Activated CD8-positive, alpha-beta T cell treated with anti-CD3 and anti-CD28 coated beads for 36 hours (primary cell): ENCODE results near the gene RNF225. TPM values are rescaled to one million over a fixed set of nuclear protein-coding genes. Genes with fewer than 3 reads are reported as not detected.

Experiments
- ATAC-seq: fragments of 200-7000 bp; cut with Tn5 transposase; one replicate; pipeline ENCODE4 v1.10.0; 2021; ENCODE audit warnings: mild to moderate bottlenecking, moderate library complexity
- CTCF ChIA-PET: fragments of 350-600 bp; sonication (Branson Sonifier 250); formaldehyde crosslinking; loops from one replicate; lab custom pipeline; 2021; ENCODE audit warnings: antibody characterized with exemption; lab: Charles Lee
- POLR2A ChIA-PET: fragments of 350-600 bp; sonication (Branson Sonifier 250); formaldehyde crosslinking; loops from one replicate; lab custom pipeline; 2021; ENCODE audit warnings: antibody characterized with exemption; lab: Charles Lee
- DNase-seq: peaks from one replicate; pipeline ENCODE4 v3.0.0-alpha.2; 2020
- H3K27ac Mint-ChIP-seq: one replicate; pipeline ENCODE4 v1.8.0; 2021; ENCODE audit warnings: mild to moderate bottlenecking, mixed read lengths
- H3K27me3 Mint-ChIP-seq: one replicate; pipeline ENCODE4 v1.8.0; 2021; ENCODE audit warnings: mixed read lengths
- H3K36me3 Mint-ChIP-seq: one replicate; pipeline ENCODE4 v1.8.0; 2021; ENCODE audit warnings: low read depth, mixed read lengths
- H3K4me1 Mint-ChIP-seq: one replicate; pipeline ENCODE4 v1.8.0; 2021; ENCODE audit warnings: low read depth, mixed read lengths
- H3K4me3 Mint-ChIP-seq: one replicate; pipeline ENCODE4 v1.8.0; 2021; ENCODE audit warnings: mild to moderate bottlenecking, moderate library complexity, mixed read lengths
- H3K9me3 Mint-ChIP-seq: one replicate; pipeline ENCODE4 v1.8.0; 2021; ENCODE audit warnings: mixed read lengths
- CTCF ChIP-seq: fragments of 200-600 bp; IDR thresholded peaks from one replicate; pipeline ENCODE4 v1.8.0; 2022; ENCODE audit warnings: antibody characterized with exemption, mild to moderate bottlenecking
- intact Hi-C: fragments of 100-400 bp; cut with micrococcal nuclease; formaldehyde crosslinking; loops from one replicate; pipeline ENCODE4 v1.10.0; 2022
- total RNA-seq, 2 experiments: library from RNA; stranded (reverse); gene quantifications; one replicate each; pipeline ENCODE4 v1.2.3, GENCODE V29; 2021

Gene RNF225
- total RNA-seq, 2 experiments from 2014 or later = 0.81 to 1.1 TPM

DNA sequence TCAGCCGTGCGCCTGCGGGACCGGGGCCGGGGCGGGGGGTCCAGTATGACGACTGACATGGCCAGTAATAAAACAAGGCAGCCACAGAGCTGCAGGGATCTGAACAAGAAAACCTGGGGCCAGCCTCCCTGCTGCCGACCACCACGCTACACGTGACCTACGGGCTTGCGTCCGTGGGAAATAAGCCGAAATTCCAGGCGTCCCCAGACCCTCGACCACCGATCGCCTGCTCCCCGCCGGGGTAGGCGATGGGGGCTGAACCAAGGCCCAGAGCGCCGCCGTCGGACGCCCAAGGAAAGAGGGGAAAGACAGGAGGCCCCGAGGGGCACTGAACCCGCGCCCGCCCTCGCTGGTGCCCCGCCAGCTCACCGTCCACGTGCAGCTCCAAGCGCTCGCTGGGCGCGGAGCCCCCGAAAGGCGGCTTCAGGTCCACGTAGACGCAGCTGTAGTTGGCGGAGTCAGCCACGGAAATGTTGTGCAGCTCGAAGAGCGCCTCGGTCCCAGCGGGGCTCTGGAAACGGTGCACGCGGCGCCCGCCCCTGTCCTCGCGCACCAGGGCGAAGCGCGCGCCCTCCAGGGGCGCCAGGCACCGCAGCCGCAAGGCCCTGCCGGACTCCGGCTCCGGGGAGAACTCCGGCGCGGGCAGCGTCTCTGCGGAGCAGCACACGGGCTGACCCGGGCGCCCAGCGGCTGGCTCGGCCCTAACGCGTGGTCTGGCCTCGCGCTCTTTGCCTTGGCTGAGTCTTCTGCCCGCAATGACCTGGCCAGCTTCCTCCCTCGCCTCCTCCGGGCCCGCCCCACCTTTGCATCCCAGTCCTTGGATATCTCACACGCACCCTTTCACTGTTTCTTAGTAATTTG is 45.2 kb upstream of the RNF225 start:
- no peaks in the 10 kb centered on the region for H3K9me3 Mint-ChIP-seq

GRCh38 chr19:58350871-58351557 is 44.4 kb upstream of the RNF225 start:
- intact Hi-C loops = no loop called here
- DNase-seq (no peak), ATAC-seq (no peak)
- ChIA-PET POLR2A (interaction anchor here (0.6 to 1.8 kb wide), 3 partner anchors 11 to 519 kb away, joined by 3 to 7 read pairs (median 4); partner anchors contain the start of gene ZNF497), CTCF (no interaction called here)
- Mint-ChIP-seq H3K9me3 (no peaks in the 10 kb centered on the region), H3K36me3 (peaks cover 19% of the 10 kb centered on the region), H3K27me3 (no peaks in the 10 kb centered on the region), H3K4me1 (peaks cover 26% of the 10 kb centered on the region), H3K4me3 (no peak overlapping the region), H3K27ac (no peak overlapping the region)
- TF ChIP-seq CTCF = no peak

More for the DNA sequence above, 45.2 kb upstream of the RNF225 start:
- Mint-ChIP-seq H3K4me1 (peaks cover 25% of the 10 kb centered on the region), H3K4me3 (no peak overlapping the region), H3K27me3 (no peaks in the 10 kb centered on the region), H3K36me3 (peaks cover 24% of the 10 kb centered on the region), H3K27ac (no peak overlapping the region)
- no peak for DNase-seq
- ChIA-PET POLR2A (interaction anchor here (0.6 to 4.4 kb wide), 5 partner anchors 10 to 518 kb away, joined by 3 to 30 read pairs (median 3); partner anchors contain the start of gene ZNF497), CTCF (no interaction called here)
- intact Hi-C loops = no loop called here
- no peak for TF ChIP-seq CTCF
- no peak for ATAC-seq

DNA sequence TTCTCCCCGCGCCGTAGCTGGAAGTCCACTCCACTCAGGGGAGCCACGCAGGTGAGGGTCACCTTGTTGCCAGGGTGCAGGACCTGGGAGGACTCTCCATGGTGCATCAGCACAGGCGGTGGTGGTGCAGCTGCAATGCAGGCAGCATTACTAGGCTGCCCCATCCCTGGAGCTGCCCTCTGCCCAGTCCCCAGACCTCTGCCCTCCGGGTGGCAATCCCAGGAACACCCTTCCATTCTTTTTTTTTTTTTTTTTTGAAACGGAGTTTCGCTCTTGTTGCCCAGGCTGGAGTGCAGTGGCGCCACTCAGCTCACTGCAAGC is 43.9 kb upstream of the RNF225 start:
- TF ChIP-seq CTCF = no peak
- ChIA-PET CTCF (no interaction called here), POLR2A (interaction anchor here (0.9 to 1.8 kb wide), 2 partner anchors 10 to 47 kb away, joined by 3 to 7 read pairs; partner anchors contain the start of gene ZNF497)
- Mint-ChIP-seq H3K36me3 (peaks cover 21% of the 10 kb centered on the region), H3K27ac (no peak overlapping the region), H3K4me3 (no peak overlapping the region), H3K9me3 (no peaks in the 10 kb centered on the region), H3K27me3 (no peaks in the 10 kb centered on the region), H3K4me1 (peaks cover 29% of the 10 kb centered on the region)
- ATAC-seq = no peak
- intact Hi-C loops = no loop called here
- DNase-seq = no peak

GRCh38 chr19:58351990-58352755 is 43.3 kb upstream of the RNF225 start:
- Mint-ChIP-seq H3K4me1 (peaks cover 30% of the 10 kb centered on the region), H3K36me3 (peaks cover 21% of the 10 kb centered on the region), H3K27me3 (no peaks in the 10 kb centered on the region), H3K4me3 (no peak overlapping the region), H3K27ac (no peak overlapping the region), H3K9me3 (no peaks in the 10 kb centered on the region)
- POLR2A ChIA-PET = interaction anchor here (0.9 to 1.8 kb wide), 2 partner anchors 10 to 48 kb away, joined by 3 to 7 read pairs; partner anchors contain the start of gene ZNF497
- ATAC-seq (no peak), DNase-seq (no peak)
- CTCF ChIA-PET = no interaction called here
- intact Hi-C loops = no loop called here
- no peak for TF ChIP-seq CTCF
